Stimulated activated CD8-positive, alpha-beta memory T cell treated with anti-CD3 and anti-CD28 coated beads, Interleukin-4, amount 100 ng/mL, for 1 hour (primary cell): ENCODE measurements around the gene PRTG.
A peak's percentile ranks its signal among the peaks of the same experiment; 100 is the strongest.
"Not testable (repeated sequence)": the region's sequence is repeated elsewhere in the genome, so short reads cannot be mapped to it uniquely, and the experiment has no call there.

Source experiments
- DNase-seq, 2 donors: peaks; one replicate each; pipeline ENCODE4 v3.0.0-alpha.2; 2020; ENCODE audit warnings: low read depth in 2 of 2, low spot score in 1 of 2

Gene PRTG

GRCh38 chr15:55742927-55743728, at the start of gene PRTG:
PRTG (minus strand) TSS chr15:55743152; CDS start chr15:55742931, 221 bp downstream.
- DNase-seq = no peak

- no peak for DNase-seq
Observed at GRCh38 chr15:55791551-55792400, 48.8 kb upstream of the PRTG start.

GRCh38 chr15:55789066-55789660, 46.2 kb upstream of the PRTG start:
- DNase-seq = peak; percentile 15 to 16

- DNase-seq = no peak
Observed at GRCh38 chr15:55786341-55786740, 43.4 kb upstream of the PRTG start.

GRCh38 chr15:55785593-55785992, 42.6 kb upstream of the PRTG start:
- DNase-seq = not testable (repeated sequence)

GRCh38 chr15:55784286-55784685, 41.3 kb upstream of the PRTG start:
- no peak for DNase-seq

- DNase-seq = no peak
Observed at GRCh38 chr15:55782901-55783300, 39.9 kb upstream of the PRTG start.

GRCh38 chr15:55780292-55780691, 37.3 kb upstream of the PRTG start:
- no peak for DNase-seq

- DNase-seq = no peak
Observed at GRCh38 chr15:55778932-55779331, 36.0 kb upstream of the PRTG start.

GRCh38 chr15:55775316-55775715, 32.4 kb upstream of the PRTG start:
- no peak for DNase-seq

- DNase-seq = no peak
Observed at GRCh38 chr15:55774113-55774970, 31.4 kb upstream of the PRTG start.

- no peak for DNase-seq
Observed at GRCh38 chr15:55770806-55771205, 27.9 kb upstream of the PRTG start.

- no peak for DNase-seq
Observed at GRCh38 chr15:55770261-55770660, 27.3 kb upstream of the PRTG start.

- no peak for DNase-seq
Observed at GRCh38 chr15:55768670-55769185, 25.8 kb upstream of the PRTG start.

GRCh38 chr15:55766676-55767075, 23.7 kb upstream of the PRTG start:
- no peak for DNase-seq

GRCh38 chr15:55764398-55764797, 21.4 kb upstream of the PRTG start:
- no peak for DNase-seq

GRCh38 chr15:55758580-55758986, 15.6 kb upstream of the PRTG start:
- no peak for DNase-seq

- not testable (repeated sequence) for DNase-seq
Observed at GRCh38 chr15:55753433-55753832, 10.5 kb upstream of the PRTG start.

GRCh38 chr15:55750706-55751105, 7.8 kb upstream of the PRTG start:
- no peak for DNase-seq
